Nephron progenitor cell (in vitro differentiated cells): ENCODE results near the gene DKK3.

ENCODE experiments used
- DNase-seq: peaks from one replicate; pipeline ENCODE4 v3.0.0; 2021
- H3K27ac Mint-ChIP-seq: 2 replicates; pipeline ENCODE4 v1.8.0; 2021; ENCODE audit warnings: mild to moderate bottlenecking, moderate library complexity, mixed read lengths
- H3K27me3 Mint-ChIP-seq: 2 replicates; pipeline ENCODE4 v1.8.0; 2021; ENCODE audit warnings: mild to moderate bottlenecking, low read depth, mixed read lengths; ENCODE audit not compliant: poor library complexity
- H3K36me3 Mint-ChIP-seq: 2 replicates; pipeline ENCODE4 v1.8.0; 2021; ENCODE audit warnings: low read depth, mixed read lengths
- H3K4me1 Mint-ChIP-seq: 2 replicates; pipeline ENCODE4 v1.8.0; 2021; ENCODE audit warnings: mixed read lengths
- H3K4me3 Mint-ChIP-seq: 2 replicates; pipeline ENCODE4 v1.8.0; 2021; ENCODE audit warnings: mild to moderate bottlenecking, moderate library complexity, mixed read lengths
- H3K9me3 Mint-ChIP-seq: 2 replicates; pipeline ENCODE4 v1.8.0; 2021; ENCODE audit warnings: mild to moderate bottlenecking, moderate library complexity, mixed read lengths
- CTCF ChIP-seq: fragments of 200-600 bp; sonication (generic); IDR thresholded peaks from 2 replicates; pipeline ENCODE4 v1.5.0; 2021; ENCODE audit warnings: antibody characterized with exemption

The DKK3 gene

GRCh38 chr11:12003815-12004214 is 4.6 kb downstream of the DKK3 start:
- no peak for TF ChIP-seq CTCF
- Mint-ChIP-seq H3K27me3 (peaks cover 33% of the 10 kb centered on the region), H3K27ac (no peak overlapping the region), H3K4me3 (no peak overlapping the region), H3K4me1 (peaks cover 9% of the 10 kb centered on the region), H3K36me3 (no peaks in the 10 kb centered on the region), H3K9me3 (no peaks in the 10 kb centered on the region)
- DNase-seq: no peak

DNA sequence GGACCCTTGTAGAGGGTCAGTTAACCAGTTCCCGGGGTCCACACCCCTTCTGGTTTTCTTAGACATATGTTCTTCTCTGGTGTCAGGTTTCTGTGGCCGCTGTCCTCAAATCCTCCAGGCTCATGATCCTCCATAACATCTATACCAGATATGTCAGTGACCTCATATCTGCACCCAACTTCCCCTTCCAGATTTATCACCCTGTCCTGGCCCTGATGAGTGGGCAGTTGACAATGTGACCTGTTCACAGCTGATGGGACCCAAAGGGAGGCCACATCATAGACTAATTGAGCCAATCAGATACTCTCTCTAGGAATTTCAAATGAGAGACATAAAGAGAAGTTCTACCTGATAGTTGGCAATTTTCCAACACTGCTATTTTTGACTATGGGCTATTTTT is 5.1 kb downstream of the DKK3 start:
- no peak for TF ChIP-seq CTCF
- no peaks in the 10 kb centered on the region for H3K36me3 Mint-ChIP-seq
- H3K27me3 Mint-ChIP-seq: peaks cover 28% of the 10 kb centered on the region
- no peak for DNase-seq
- H3K9me3 Mint-ChIP-seq: no peaks in the 10 kb centered on the region
- H3K27ac Mint-ChIP-seq: no peak overlapping the region
- peaks cover 9% of the 10 kb centered on the region for H3K4me1 Mint-ChIP-seq
- no peak overlapping the region for H3K4me3 Mint-ChIP-seq

GRCh38 chr11:12001186-12001585 is 7.2 kb downstream of the DKK3 start:
- peaks cover 8% of the 10 kb centered on the region for H3K4me1 Mint-ChIP-seq

DNA sequence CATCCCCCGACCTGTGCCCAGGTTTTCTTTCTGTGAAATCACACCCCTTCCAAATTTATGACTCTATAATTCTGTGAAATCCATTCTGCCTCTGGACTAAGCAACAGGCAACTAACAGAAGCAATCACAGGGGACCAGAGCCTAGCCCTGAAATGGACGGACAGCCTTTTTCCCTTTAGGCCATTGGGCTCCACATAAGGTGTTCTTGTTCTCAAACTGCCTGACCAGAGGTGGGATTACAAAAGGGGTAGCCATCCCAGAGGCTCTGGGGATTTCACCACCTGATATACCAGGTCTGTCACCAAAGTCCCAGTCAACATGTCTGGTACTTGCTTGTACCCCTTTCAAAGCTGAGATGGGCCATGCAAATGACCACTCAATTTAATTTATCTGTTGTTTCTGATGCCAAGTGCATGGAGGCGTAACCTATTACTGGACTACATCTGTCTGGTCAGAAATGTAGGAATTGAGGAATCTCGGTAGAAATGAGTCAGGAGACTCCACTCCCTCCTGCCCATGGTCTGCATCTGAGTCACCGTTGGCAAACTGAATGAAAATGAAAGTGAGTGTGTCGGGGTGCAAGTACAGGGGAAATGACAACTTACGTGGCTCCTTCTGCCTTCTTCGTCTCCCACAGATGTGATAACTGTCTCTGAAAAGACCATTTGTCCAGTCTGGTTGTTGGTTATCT is 10.2 kb downstream of the DKK3 start:
- peaks cover 14% of the 10 kb centered on the region for H3K4me1 Mint-ChIP-seq
- H3K27ac Mint-ChIP-seq: no peak overlapping the region
- TF ChIP-seq CTCF: no peak
- DNase-seq: no peak
- no peaks in the 10 kb centered on the region for H3K36me3 Mint-ChIP-seq
- no peaks in the 10 kb centered on the region for H3K9me3 Mint-ChIP-seq
- H3K27me3 Mint-ChIP-seq: peaks cover 7% of the 10 kb centered on the region
- H3K4me3 Mint-ChIP-seq: no peak overlapping the region

More at GRCh38 chr11:12001186-12001585, 7.2 kb downstream of the DKK3 start:
- DNase-seq: no peak
- H3K27ac Mint-ChIP-seq: no peak overlapping the region
- no peak for TF ChIP-seq CTCF
- H3K4me3 Mint-ChIP-seq: no peak overlapping the region
- no peaks in the 10 kb centered on the region for H3K9me3 Mint-ChIP-seq
- H3K27me3 Mint-ChIP-seq: peaks cover 16% of the 10 kb centered on the region
- no peaks in the 10 kb centered on the region for H3K36me3 Mint-ChIP-seq

DNA sequence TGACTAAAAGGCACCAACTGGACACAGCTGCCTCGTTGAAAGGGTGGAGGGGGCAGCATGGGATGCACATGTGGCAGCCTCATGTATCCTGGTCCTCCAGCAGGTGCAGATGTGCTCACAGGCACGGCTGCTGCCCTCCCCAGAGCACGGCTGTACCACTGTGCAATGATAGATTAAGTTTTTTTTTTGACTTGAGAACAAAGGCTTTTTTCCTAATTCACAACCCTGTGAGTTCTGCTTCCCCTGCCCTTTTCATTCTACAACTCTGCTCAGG is 11.4 kb downstream of the DKK3 start:
- peaks cover 7% of the 10 kb centered on the region for H3K27me3 Mint-ChIP-seq
- TF ChIP-seq CTCF: no peak
- DNase-seq: no peak
- H3K4me3 Mint-ChIP-seq: no peak overlapping the region
- H3K9me3 Mint-ChIP-seq: no peaks in the 10 kb centered on the region
- H3K27ac Mint-ChIP-seq: no peak overlapping the region
- peaks cover 20% of the 10 kb centered on the region for H3K4me1 Mint-ChIP-seq
- no peaks in the 10 kb centered on the region for H3K36me3 Mint-ChIP-seq

- no peak for DNase-seq
- peaks cover 7% of the 10 kb centered on the region for H3K27me3 Mint-ChIP-seq
- H3K4me1 Mint-ChIP-seq: peaks cover 23% of the 10 kb centered on the region
- H3K9me3 Mint-ChIP-seq: no peaks in the 10 kb centered on the region
- no peak overlapping the region for H3K4me3 Mint-ChIP-seq
- TF ChIP-seq CTCF: no peak
- no peak overlapping the region for H3K27ac Mint-ChIP-seq
- H3K36me3 Mint-ChIP-seq: no peaks in the 10 kb centered on the region
Observed at GRCh38 chr11:11996321-11997048, 11.9 kb downstream of the DKK3 start.
